HS-27A (cell line): ENCODE results near the gene BEX3.
"Not testable (repeated sequence)": the region's sequence is repeated elsewhere in the genome, so short reads cannot be mapped to it uniquely, and the experiment has no call there.

Experiments
- DNase-seq: peaks from one replicate; pipeline ENCODE4 v3.0.0-alpha.2; 2012; ENCODE audit warnings: low read depth, missing footprints

Gene BEX3

GRCh38 chrX:103382877-103383276, 6.5 kb downstream of the BEX3 start:
- DNase-seq: no peak

GRCh38 chrX:103384672-103385071, 8.3 kb downstream of the BEX3 start:
- DNase-seq: no peak

DNA sequence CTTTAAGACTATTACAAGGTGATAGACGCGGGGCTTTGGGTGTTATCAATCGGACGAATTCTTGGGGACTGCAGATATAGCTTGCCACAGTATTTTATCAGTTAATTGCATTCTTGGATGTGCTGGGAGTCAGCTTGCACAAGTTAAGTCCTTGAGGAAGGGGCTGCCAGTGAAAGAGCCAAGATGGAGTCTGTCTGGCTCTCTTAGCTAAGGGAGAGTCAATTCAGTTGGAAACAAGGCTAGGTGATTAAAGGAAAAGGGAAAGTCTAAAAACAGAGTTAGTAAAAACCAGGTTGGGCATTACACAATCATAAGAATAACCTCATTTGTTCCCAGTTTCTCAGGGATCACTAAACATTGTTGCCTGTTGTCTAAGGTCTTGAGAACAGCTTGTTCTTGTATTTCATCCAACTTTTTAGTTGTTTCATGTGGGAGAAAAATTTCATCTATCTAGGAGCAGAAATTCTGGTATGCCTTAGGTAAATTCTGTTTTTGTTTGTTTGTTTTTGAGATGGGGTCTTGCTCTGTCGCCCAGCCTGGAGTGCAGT, 9.0 kb downstream of the BEX3 start:
- DNase-seq: not testable (repeated sequence)

- no peak for DNase-seq
Measured at GRCh38 chrX:103386332-103386731, 10.0 kb downstream of the BEX3 start.

DNA sequence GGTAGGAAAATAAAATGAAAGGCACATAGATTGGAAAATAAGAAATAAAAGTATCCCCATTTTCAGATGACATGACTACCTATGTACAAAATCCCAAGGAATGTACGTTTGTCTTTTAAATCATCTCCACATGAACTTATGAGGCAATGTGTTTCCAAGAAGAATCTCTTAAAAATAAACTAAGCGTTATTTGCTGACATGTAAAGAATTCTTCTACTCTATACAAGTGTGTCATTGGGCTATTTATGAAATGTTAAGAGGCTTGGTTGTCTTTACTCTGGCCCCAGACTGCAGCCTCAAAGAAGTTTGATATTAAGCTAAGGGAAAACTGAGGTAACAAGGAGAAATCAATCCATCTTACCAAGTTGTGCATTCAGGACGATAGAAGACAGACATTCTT, 17.1 kb downstream of the BEX3 start:
- no peak for DNase-seq

GRCh38 chrX:103396186-103396585, 19.8 kb downstream of the BEX3 start:
- no peak for DNase-seq

DNA sequence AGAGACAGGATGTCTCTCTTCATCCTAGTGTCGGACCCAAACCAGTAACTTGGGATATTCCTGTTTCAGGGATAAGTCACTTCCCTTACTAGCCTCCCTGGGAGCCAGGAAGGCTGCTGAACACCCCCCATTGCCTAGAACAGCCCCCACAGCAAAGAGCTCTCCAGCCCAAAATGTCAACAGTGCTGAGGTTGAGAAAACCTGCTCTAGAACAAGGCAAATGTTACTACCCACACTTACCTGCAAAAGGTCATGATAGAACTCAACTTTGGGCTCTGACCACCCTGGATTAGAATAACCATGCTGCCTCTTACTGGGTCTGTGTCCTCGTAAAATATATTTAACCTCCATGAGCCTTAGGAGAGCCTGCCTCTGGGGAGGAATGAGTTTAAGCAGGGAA, 20.3 kb downstream of the BEX3 start:
- no peak for DNase-seq

GRCh38 chrX:103397707-103398106, 21.4 kb downstream of the BEX3 start:
- no peak for DNase-seq

GRCh38 chrX:103398421-103398864, 22.1 kb downstream of the BEX3 start:
- no peak for DNase-seq

DNA sequence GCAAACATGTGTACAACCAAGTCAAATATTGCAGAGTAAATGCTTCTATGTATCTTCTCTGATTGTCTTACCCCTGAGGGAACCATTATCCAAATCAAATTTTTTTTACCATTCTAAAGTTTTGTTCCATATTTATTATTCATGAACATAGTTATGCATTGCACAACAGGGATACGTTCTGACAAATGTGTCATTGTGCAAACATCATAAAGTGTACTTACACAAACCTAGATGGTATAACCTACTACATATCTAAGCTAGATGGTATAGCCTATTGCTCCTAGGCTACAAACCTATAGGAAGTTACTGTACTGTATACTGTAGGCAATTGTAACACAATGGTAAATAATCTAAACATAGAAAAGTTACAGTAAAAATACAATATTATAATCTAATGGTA, 23.4 kb downstream of the BEX3 start:
- DNase-seq: no peak

DNA sequence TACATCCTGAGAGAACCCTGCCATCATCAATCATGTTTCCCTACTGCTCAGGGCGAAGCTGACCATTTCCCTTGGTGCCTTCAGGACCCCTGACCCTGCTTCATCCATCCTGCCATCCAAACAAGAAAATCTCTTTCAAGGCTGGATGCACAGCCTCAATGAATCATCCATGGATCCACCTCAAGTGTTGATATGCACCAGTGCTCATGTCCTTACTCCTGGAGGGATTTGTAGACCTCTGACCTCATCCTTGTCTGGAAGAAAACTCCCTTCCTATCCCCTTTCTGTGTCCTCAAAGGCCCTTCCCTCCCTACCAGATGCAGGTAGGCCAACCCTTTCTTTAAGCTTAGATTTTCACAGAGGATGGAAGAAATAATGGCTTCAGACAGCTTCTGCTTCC, 24.6 kb downstream of the BEX3 start:
- DNase-seq: no peak

DNA sequence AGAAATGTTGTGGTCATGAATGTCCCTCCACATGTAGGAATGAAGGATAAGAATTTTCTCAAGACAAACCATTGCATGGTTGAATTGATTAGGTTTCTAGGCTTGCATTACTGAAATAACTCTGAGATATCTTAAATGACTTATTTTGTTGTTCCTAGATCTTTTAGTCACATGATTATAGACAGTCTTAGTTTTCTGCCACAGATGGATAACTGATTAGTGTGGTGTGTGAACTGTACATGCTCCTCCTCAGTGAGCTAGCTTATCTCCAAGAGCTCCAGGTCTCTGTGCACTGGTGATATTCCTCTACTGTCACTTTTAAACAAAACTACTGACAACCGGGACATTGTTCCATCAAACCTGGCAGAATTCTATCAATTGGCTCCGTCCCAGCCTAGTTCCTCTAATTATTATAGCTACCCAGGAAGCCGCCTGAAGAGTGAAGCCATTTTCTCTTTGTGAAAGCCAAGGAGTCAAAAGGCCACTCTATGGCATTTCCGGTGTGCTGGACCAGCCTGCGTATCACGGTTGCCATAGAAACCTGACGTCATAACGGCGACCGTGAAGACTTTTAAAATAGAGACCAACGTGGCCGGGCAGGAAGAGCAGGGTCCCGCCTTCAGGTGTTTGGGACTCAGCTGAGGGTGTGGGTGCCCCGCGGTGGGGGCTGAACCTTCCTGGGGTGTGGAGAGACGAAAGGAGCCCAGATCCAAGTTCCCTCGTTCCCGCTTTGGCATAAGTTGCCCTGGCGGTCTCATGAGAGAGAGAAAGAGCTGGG, 28.1 kb downstream of the BEX3 start:
- DNase-seq: peak; percentile 66

DNA sequence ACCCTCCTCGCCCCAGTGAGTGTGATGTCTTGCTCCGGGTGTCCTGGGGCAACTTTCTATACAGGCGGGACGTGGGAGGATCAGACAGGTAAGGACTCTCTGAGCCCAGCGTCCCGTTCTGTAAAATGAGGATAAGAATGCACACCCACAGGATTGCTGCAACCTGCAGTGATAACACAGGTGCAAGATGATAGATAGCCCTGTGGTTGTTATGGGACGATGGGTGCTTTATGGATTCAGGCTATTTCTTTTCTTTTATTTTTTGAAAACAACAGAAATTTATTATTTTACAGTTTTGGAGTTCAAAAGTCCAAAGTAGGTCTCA, 28.6 kb downstream of the BEX3 start:
- DNase-seq: no peak

- DNase-seq: no peak
Measured at GRCh38 chrX:103406256-103406655, 29.9 kb downstream of the BEX3 start.

DNA sequence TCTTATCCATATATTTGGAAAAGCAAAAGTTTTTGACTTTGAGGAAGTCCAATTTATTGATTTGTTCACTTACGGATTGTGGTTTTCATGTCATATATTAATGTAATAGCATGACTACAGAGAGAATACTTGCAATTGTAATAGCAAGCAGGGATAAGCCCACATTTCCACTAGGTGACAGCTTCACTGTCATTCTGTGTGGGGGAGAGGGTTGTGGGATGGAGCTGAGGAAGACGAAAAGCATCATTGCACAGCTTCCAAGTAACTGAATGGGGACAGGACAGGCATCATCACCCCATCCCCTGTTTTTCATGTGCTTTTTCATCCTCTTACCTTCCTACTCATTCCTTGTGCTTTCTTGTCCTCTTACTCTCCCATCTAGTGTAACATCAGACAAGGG, 31.4 kb downstream of the BEX3 start:
- no peak for DNase-seq

GRCh38 chrX:103411721-103412120, 35.4 kb downstream of the BEX3 start:
- not testable (repeated sequence) for DNase-seq

DNA sequence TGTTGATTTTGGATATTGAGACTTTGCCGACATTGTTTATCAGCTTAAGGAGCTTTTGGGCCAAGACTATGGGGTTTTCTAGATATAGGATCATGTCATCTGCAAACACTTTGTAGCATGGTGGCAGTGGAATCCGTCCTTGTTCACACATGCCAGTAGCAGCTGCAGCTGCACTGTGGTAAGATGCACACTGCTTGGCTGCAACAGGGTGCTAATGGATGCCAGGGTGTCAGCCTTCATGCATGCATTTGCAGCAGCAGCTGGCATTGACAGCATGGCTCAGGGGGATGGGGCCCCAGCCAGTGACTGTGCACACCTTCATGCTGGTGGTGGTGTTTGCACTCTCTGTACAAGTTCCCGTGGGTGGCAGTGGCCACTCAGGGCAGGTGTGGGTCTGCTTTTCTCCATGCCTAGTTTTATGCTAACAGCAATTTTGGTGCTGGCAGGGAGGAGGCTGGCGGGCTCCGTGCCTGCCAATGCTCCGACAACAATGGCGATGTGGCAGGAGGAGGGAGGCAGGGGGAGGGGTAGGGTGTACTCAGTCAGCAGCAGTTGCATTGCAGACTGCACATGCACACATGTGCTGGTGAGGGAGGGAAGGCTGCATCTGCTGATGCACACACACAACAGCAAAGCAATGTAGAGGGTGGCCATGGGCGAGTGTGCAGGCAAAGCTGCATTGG, 37.5 kb downstream of the BEX3 start:
- no peak for DNase-seq

- DNase-seq: no peak
Measured at GRCh38 chrX:103414561-103414960, 38.2 kb downstream of the BEX3 start.

DNA sequence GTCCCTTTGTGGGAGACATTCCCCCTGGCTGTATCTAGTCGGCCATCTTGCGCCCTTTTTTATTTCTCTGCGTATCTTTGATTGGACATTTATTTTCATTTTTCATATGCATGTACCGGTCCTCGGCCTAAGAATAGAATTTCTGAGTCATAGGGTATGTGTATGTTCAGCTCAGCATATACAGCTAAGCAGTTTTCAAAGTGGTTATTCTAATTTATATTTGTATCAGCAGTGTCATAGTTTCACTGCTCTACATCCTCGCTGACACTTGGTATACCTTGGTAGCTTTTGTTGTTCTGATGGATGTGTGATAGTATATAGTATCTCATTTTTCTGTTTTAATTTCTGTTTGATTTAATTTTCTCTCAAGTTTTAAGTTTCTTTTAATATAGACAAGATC, 38.7 kb downstream of the BEX3 start:
- DNase-seq: no peak

DNA sequence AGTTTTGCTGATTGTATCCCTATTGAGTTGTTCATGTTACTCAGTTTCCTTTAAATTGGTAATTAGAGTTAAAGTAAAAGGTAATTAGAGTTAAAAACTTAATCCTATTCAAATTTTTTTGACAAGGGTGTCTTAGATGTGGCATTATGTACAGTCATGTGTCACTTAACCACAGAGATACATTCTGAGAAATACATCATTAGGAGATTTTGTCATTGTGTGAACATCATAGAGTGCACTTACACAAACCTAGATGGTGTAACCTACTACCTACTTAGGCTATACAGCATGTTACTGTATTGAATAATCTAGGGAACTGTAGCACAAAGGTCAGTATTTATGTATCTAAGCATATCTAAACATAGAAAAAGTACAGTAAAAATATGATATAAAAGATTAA, 39.2 kb downstream of the BEX3 start:
- DNase-seq: no peak

DNA sequence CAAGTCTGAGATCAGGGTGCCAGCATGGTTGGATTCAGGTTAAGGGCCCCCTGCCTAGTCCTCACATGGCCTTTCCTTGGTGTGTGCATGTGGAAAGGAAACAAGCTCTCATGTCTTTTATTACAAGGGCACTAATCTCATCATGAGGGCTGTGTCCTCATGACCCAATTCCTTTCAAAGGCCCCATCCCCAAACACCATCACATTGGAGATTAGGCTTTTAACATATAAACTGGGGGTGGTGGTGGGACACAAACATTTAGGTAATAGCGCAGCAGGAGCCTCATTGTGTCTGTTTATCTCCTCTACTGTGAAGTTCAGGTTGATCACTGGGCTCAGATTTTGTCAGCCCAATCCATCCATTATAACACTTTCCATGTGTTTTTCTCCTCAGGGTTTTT, 41.0 kb downstream of the BEX3 start:
- no peak for DNase-seq

GRCh38 chrX:103417933-103418332, 41.6 kb downstream of the BEX3 start:
- no peak for DNase-seq

- no peak for DNase-seq
Measured at GRCh38 chrX:103418811-103419340, 42.5 kb downstream of the BEX3 start.
